Hematopoietic multipotent progenitor cell treated with erythropoietin and hydrocortisone succinate and interleukin-3 and kit ligand, for 8 days (in vitro differentiated cells): ENCODE results near the gene ZNF398.
A peak's percentile ranks its signal among the peaks of the same experiment; 100 is the strongest.

Source experiments
- DNase-seq: peaks from one replicate; pipeline ENCODE4 v3.0.0-alpha.2; 2015

ZNF398 gene

DNA sequence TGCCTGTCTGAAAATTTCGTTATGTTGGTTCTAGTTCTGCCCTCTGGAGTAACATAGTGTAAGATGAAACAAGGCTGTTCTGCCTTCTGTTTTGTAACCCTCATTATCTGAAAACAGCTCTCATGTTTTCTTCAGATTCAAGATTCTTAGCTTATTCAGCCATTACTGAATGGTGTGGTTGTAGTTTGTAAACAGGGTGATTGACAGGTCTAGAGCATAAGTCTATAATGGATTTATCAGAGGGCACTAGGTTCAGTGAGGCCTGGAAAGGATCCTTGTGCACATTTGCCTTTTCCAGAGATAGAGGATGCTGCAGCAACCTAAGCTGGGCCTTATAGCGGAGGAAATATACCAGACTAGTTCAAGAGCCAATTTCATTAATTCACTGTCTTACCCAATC, 6.1 kb downstream of the ZNF398 start:
- no peak for DNase-seq

DNA sequence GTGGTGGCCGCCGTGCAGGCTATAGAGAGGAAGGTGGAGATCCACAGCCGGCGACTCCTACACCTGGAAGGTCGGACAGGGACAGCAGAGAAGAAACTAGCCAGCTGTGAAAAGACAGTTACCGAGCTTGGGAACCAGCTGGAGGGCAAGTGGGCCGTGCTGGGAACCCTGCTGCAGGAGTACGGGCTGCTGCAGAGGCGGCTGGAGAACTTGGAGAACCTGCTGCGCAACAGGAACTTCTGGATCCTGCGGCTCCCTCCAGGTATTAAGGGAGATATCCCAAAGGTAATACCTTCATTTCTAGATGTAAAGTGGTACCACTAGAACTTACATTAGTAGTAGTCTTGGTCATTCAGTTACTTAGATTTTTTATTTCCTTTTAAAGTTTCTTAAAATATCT, 6.8 kb downstream of the ZNF398 start:
- no peak for DNase-seq

DNA sequence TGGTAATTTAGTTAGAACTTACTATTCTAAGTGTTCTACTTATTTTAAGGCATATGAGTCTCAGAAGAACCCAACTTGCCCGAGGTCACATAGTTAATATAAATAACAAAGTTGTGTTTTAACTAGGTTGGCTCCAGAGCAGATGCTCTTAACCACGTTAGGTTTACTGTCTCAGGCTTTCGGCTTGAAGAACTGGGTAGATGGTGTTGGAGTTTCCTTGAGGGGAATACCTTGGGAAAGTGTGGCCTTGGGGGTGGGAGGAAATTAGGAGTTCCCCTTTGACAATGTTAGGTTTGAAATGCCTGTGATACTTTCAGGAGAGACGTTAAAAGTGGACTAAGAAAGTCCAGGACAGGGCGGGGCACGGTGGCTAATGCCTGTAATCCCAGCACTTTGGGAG, 9.6 kb downstream of the ZNF398 start:
- no peak for DNase-seq

DNA sequence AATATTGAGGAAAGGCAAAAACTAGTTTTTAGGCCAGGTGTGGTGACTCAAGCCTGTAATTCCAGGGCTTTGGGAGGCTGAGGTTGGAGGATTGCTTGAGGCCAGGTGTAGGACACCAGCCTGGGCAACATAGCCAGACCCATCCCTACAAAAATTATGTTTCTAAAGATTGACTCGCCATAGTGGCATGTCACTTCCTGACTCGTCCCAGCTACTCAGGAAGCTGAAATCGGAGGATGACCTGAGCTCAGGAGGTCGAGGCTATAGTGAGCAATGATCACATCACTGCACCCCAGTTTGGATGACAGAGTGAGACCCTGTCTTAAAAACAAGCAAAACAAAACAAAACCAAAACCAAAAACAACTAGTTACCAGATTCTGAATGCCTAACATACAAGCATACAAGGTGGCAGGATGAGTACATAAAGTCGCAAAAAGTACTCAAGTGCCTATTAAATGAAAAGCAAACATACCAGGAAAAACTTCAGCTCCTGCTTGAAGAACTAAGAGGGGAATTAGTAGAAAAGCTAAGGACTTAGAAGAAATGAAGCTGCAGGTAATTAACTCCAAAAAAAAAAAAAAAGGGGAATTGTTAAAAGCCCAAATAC, 14.1 kb downstream of the ZNF398 start:
- DNase-seq: no peak

DNA sequence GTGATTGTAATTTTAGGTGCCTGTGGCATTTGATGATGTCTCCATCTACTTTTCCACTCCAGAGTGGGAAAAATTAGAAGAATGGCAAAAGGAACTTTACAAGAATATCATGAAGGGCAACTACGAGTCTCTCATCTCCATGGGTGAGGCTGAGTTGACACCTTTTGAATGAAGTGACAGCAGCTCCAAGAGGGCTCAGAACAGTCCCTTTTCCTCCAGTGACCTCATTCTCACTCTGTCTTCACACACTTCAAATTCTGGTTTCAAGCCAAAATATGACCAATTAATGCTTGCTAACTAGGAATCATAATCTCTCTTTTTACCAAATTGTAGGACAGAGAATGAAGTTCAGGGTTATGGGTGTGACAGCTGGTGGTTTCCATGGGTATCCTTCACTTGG, 18.9 kb downstream of the ZNF398 start:
- no peak for DNase-seq

DNA sequence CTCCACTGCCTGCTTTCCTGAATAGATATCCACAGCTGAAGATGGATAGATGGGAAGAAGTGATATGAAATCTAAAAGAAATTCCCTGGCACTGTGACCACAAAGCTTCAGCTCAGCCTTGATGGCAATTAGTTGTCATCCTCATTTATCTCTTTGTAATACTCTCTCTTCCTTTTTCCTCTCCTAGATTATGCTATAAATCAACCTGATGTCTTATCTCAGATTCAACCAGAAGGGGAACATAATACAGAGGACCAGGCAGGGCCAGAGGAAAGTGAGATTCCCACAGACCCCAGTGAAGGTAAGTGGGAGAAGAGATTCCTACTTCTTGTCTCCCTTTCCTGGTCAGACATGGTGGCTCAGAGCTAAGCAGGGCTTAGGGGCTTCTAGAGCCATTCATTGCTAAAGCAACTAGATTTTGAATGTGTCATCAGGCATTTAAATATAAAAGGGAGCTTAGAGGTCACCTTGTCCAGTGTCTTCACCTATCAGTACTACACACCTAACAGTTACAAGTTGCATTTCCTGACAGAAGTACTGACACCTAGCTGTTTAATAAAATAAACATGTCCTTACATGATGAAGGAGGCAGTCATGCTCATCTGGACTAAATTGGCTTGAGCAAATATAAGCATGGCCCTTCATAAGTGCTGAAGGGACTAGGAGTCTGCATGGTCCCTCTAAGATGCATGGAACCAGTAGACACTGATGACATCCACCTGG, 19.5 kb downstream of the ZNF398 start:
- no peak for DNase-seq

DNA sequence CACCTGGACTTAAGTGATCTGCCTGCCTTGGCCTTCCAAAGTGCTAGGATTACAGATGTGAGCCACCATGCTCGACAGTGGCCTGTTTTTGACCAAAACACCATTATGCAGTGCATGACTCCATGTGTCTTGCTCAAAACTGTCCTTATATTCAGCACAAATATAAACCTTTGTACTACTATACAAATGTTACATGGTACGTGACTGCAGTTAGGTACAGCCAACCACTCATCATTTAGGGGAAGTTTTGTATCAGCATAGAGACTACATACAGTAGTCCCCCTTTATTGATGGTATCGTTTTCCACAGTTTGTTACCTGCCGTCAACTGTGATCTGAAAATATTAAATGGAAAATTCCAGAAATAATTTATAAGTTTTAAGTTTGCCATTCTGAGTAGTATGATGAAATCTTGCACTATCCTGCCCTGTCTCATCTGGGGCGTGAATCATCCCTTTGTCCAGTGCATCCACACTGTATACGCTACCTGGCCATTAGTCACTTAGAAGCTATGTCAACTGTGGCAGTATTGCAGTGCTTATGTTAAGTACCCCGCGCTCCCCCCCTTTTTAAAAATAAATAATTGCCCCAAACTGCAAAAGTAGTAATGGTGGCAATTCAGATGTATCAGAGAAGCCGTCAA, 24.8 kb downstream of the ZNF398 start:
- no peak for DNase-seq

DNA sequence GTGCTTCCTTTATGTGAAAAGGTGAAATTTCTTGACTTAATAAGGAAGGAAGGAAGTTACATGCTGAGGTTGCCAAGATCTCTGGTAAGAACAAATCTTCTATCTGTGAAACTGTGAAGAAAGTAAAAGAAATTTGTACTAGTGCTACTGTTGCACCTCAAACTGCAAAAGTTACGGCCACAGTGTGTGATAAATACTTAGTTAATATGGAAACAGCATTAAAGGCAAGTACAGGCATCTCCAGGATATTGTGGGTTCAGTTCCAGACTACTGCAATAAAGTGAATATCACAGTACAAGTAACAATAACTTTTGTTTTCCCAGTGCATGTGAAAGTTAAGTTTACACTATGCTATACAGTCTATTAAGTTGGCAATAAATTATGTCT, 25.3 kb downstream of the ZNF398 start:
- no peak for DNase-seq

DNA sequence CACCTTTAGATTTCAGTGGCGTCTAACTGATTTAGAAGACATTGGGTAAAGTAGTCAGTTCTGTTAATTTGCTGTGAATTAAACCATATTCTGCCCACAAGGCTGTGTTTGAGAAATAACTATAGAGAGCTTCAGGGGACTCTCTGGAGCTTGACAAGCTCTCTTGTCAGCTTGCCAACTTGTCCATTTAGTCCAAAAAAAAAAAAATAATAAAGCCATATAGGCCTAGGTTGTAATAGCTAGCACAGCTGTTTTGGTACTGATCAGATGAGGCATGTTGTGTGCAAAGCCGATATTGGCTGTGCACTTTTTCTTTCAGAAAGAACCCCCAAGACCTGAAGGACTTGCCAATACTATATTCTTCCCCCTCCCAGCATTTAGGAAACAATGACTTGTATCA, 27.9 kb downstream of the ZNF398 start:
- no peak for DNase-seq

DNA sequence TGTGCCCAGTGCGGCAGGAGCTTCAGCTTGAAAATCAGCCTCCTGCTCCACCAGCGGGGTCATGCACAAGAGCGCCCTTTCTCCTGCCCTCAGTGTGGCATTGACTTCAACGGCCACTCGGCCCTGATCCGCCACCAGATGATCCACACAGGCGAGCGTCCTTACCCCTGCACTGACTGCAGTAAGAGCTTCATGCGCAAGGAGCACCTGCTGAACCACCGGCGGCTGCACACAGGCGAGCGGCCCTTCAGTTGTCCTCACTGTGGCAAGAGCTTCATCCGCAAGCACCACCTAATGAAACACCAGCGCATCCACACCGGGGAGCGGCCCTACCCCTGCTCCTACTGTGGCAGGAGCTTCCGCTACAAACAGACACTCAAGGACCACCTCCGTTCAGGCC, 32.0 kb downstream of the ZNF398 start:
- DNase-seq: no peak

DNA sequence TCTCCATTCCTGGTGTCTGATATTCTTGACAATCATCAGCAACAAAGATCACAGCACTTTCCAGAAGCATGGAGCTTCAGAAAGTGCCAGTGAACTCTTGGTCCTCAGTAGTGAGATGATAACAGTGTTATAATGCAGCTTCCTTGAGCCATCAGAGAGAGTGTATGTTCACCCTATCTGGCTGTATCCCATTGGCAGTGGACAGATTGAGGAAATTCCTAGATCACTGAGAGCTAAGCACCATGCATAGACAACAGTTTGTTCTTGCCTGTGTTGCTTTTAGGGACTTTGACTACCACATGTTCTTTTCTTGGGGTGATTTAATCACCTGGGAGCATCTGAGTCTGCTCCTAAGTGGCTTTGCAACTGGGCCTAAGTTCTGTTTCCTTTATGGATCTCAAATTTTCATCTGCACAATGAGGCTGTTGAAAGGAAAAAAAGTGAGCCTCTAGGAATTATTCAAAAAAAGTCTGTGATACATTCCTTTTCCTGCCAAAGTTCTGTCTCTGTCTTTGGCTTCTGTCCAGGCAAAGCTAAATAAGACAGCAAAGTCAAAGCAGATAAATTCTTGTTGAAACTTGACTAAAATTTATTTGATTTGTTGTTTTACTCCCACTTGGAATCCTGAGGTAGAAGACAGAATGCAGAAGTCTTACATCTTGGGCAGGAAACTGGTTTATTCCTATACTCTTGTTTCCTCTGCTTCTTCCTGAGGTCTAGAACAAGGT, 33.6 kb downstream of the ZNF398 start:
- DNase-seq: no peak

DNA sequence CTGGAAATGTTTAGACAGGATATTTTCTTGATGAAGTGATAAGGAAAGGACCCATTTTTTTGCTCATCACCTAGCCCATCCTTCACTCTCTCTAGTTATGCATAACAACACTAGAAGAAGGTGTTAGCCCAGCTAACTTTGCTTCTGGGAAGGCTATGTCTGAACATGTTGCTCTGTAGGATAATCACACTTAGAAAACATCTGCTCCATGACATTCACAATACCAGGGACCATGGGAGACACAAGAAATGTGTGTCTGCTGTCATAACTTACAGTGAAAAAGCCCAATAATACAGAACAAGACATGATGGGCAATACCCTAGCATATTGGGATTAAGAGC, 34.2 kb downstream of the ZNF398 start:
- no peak for DNase-seq

DNA sequence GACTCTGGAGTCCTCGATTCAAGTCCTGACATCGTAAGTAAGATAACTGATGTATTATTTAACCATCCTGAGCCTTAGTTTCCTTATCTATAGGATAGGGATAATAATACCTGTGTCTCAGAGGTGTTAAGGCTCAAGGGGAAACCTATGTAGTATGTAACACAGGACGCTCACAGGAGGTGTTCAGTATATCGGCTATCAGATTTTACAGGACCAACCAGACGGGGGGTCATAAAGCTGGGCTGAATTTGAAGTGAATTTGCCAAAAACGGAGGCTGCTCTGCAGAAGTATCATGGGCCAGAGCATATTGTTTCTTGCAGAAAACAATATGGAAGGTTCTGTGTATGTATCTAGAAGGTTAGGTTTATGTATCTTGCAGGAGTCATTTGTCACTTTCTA, 37.0 kb downstream of the ZNF398 start:
- DNase-seq: no peak

DNA sequence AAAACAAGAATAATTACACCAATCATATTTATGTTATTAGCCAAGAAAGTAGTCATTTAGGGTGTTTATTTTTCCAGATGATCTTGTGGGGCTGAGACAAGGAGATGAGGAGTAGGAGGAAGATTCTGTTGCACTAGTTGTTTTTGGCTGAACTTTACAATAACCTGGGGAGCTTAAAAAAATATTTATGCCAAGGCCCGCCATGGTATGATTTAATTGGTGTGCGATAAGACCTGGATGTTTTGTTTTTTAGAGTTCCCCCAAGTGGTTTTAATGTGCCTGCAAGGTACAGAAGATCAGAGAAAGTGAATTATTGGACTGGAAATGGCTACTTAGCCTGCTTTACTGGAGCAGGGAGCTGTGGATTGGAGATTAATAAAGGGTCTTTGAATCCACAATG, 41.0 kb downstream of the ZNF398 start:
- DNase-seq: no peak

DNA sequence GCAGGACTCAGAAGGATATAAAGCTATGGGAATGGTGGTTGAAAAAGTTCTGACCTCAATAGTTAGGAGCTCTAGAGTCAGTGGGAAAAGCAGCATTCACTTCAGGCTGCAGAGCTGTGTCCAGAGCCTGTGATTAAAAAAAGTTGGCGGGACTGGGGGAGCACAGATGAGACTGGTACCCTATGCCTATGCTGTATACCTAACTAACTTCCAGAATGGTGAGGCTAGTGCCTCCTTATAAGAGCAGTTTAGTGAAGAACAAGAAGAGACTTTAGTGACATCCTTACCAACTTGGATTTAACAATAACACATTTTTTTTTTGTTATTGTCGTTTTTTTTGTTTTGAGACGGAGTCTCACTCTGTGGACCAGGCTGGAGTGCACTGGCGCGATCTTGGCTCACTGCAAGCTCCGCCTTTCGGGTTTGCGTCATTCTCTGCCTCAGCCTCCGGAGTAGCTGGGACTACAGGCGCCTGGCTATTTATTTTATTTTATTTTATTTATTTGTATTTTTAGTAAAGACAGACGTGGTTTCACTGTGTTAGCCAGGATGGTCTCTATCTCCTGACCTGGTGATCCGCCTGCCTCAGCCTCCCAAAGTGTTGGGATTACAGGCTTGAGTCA, 41.5 kb downstream of the ZNF398 start:
- DNase-seq: no peak

DNA sequence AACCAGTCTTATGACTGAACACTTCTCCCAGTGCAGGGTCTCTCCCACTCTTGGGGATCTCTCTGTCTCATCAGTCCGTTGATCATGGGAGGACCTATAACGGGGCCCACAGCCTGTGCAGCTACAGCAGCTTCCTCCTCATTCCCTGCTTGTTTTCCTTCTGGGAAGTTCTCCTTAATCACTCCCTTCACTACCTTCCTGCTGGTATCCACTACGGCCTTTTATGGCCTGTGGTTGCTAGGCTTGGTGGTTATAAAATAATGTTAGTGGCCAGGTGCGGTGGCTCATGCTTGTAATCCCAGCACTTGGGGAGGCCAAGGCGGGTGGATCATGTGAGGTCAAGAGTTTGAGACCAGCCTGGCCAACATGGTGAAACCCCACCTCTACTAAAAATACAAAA, 44.6 kb downstream of the ZNF398 start:
- no peak for DNase-seq

DNA sequence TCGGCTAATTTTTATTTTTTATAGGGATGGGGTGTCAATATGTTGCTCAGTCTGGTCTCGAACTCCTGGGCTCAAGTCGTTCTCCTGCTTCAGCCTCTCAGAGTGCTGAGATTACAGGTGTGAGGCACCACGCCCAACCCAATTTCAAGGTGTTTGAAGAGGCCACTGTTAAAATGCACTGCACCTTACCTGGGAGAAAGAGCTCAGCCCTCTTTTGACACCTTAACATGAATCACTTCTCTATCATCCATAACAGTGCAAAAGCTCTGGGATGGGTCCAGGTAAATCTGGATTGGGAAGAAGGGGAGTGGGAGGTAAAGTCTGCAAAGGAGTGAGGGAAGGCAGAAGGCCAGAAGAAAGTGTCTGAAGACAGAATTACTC, 47.5 kb downstream of the ZNF398 start:
- DNase-seq: no peak

DNA sequence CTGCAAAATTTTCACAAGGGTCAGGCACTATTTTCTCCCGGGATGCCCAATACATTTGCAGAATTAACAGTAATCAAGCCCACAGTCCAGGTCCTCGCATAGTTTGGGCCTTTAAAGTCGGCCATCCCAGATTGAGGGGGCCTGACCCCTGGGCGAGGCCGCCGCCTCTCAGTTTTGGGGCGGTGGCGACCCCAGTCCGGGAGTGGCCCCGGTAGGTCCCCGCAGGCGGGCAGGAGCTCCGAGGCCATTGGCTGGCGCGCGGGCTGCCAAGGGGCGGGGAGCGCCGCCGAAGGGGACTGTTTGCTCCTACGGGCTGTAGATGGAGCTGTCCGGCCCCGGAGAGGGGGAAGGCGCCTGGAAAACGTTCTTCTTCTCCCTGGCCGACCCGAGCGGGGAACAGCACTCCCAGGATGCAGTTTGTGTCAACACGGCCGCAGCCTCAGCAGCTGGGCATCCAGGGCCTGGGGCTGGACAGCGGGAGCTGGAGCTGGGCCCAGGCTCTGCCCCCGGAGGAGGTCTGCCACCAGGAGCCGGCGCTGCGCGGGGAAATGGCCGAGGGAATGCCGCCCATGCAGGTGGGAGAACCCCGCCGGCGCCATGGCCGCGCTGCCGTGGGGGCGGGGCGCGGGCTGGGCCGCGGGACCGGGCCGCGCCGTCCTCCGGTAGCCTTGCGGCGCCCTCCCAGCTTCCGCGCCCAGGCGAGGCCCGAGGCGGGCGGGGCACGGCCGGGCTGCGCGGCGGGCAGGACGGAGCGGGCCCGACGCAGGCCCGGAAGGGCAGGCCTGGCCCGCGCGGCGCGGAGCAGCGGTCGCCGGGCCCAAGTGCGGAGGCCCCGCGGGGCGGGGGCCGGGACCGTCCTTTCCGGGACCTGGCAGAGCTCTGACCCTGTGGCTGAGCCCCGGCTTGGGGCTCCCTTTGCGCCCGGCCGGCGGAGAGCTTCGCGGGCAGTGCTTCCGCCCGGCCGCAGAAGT, 48.2 kb downstream of the ZNF398 start, which contains the start of gene ZNF282:
Gene ZNF282, plus strand, starts transcription at position 367 of the 971 bp plus-strand sequence. Its CDS starts 44 bp downstream, at position 411.
- DNase-seq: peak; percentile 88

DNA sequence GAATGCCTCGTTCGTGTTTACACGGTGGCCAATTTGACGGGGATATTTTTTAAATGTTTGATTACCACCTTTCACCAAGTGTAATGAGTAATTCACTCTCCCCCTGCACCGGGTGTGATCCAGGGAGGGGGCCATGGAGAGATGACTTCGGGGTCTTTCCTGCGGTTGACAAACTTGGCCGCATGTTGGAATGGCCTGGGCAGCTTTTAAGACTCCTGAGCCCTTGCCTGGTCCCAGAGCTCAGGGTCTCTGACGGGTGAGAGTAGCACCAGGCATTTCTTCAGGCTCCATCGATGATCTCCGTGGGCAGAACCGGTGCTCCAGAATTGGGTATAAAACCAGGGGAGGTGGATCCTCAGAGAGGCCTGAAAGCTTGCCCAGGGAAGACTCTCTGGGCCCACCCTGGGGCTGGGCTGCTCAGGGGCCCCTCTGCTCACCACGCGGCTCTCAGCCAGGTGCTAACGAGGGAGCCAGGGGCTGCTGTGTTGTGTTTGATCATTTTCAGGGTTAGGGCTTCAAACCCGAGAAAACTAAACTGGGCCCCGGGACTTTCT, 49.0 kb downstream of the ZNF398 start:
- peak; percentile 26 for DNase-seq

DNA sequence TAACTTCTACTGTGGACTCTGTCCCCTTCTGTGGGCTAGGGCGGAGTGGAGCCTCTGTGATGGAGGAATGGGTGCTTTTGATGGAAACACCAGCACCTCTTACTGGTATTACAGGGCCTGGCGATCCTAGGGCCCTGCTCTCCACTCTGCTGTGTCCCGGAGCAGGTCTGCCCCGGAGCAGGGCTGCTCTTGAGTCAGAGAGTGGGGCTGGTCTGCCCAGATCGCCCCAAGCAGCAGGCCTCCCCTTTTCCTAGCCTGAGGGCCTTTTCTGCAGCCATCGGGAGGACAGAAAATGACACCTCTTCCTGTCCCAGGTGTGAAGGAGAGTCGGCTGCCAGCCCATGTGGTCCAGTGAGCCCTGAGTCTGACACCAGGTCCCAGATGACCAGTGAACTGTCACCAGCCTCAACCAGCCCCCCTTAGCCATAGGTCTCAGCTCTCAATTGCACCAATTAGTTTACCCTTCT, 49.5 kb downstream of the ZNF398 start:
- peak; percentile 14 for DNase-seq

DNA sequence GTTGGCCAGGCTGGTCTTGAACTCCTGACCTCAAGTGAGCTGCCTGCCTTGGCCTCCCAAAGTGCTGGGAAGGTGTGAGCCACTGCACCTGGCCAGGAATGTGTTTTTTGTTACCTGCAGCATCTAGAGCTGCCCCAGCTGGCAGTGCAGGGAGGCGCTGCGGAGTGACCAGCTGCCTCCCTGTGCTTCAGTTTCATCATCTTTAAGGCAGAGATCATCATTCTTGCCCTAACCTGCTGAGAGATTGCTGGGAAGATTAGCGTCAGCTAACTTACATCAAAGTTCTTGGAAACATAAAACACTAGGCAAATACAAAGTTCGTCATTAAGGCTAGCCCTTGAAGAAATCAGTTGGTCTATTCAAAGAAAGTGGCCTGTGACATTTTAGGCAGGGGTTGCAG, 50.4 kb downstream of the ZNF398 start:
- no peak for DNase-seq
